ENCODE measurements around the gene PRKCZ.

The PRKCZ gene

DNA sequence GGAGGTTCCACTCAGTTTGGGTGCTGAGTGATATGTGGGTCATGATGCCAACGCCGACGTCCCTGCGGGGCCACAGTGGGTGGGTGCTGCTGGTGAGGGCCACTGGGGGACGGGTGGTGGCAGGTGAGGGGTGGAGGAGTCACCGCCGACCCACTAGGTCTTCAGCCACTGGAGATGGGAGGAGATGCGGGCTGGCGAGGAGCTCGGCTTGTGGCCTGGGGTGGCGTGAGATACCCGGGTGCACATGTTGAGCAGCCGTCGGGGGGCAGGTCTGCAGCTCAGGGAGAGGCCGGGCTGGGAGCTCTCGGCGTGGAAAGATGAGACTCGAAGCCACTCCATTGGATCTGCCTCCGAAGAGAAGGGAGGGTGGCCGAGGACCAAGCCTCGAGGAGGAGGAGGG, 103.8 kb downstream of the PRKCZ start:
- DNase-seq (ENCODE audit: low read depth in 4 of 4, low spot score in 1 of 4) = no peak

DNA sequence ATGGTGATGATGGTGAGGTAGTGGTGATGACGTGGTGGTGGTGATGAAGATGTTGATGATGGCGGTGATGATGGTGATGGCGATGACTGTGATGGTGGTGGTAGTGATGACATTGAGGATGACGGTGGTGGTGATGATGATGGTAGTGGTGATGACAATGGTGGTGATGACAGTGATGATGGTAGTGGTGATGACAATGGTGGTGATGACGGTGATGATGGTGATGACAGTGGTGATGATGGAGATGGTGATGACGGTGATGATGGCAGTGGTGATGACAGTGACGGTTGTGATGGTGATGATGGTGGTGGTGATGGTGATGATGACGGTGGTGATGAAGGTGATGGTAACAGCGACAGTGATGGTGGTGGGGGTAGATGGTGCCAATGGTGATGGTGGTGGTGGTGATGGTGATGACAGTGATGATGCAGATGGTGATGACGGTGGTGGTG, 105.0 kb downstream of the PRKCZ start:
- no peak for DNase-seq (ENCODE audit: low read depth in 4 of 4, low spot score in 1 of 4)

DNA sequence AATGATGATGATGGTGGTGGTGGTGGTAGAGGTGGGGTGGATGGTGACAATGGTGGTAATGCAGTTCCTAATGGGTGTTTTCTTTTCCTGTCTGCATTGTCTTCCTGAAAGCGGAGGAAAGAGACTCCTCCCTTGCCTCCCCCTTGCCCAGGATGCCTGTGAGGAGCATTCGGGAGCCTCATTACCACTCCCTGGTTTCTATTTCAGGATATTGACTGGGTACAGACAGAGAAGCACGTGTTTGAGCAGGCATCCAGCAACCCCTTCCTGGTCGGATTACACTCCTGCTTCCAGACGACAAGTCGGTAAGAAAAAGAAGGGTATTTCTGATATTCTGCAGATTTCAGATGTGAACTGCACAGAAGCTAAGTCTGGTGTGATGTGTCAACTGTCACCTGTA, 105.6 kb downstream of the PRKCZ start:
- no peak for DNase-seq (ENCODE audit: low read depth in 4 of 4, low spot score in 1 of 4)

DNA sequence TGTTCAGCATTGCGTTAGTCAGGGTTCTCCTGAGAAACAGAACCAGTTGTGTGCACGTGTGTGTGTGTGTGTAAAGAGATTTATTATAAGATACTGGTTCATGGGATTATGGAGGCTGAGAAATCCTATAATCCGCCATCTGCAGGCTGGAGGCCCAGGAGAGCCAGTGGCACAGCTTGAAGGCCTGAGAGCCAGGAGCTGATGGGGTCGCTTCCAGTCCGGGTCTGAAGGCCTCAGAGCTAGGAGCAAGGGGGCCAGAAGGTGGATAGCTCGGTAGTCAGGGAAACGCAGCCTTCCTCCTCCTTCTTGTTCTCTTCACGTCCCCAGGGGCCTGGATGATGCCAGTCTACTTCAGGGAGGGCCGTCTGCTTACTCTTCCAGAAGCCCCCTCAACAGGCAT, 106.7 kb downstream of the PRKCZ start:
- DNase-seq (ENCODE audit: low read depth in 4 of 4, low spot score in 1 of 4) = no peak

DNA sequence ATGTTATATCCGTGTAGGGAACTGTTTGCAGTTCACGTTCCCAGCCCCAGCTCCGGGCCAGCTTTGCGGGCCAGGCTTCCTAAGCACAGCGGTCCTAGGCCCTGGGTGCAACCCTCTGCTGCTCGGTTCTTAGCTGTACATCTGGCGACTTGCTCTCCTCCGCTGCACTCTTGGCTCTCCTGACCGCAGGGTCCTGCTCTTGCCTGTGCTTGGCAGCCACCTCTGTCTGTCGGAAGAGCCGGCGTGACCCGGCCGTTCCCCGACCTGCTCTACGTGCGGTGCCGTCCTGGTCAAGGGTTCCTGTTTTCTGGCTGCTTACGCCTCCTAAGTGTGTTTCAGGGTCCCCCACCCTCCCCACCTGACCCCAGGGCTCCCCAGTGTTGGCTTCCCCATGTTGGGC, 107.6 kb downstream of the PRKCZ start:
- DNase-seq (ENCODE audit: low read depth in 4 of 4, low spot score in 1 of 4) = no peak

DNA sequence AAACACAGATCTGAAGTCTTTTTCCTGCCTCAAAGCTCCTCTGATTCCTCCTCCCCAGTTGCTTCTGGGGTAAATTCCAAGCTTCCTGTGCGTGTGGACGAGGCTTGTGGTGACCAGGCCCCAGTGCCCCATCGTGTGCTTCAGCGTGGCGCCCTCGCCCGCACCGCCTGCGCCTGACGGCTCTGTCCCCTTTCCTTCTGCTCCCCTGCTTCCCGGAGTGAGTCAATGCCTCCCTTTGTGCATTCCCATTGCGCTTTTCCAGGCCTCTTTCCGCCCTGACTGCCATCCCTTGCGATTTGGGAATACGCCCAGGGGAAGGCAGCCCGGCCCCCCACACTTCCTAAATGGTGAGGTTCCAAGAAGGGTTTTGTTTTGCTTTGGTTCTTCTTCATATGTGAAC, 108.1 kb downstream of the PRKCZ start:
- DNase-seq (ENCODE audit: low read depth in 4 of 4, low spot score in 1 of 4) = no peak

DNA sequence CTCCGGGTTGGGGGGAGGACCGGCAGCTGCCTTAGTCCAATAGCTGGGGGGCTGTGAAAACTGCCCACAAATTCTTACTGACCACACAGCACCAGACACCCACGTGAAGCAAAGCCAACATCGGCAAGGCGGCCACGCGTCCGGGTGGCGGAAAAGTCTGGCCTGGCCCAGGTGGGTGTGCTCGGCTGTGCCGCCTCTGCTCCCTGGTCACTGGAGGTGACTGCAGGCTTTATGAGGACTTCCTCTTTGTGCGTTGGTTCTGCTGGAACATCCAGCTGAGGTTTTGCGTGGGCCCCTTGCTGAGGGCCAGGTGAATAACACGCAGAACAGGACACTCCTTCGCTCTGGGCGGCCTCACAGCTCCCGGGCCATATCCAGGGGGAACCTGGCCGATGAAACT, 108.9 kb downstream of the PRKCZ start:
- no peak for DNase-seq (ENCODE audit: low read depth in 4 of 4, low spot score in 1 of 4)

DNA sequence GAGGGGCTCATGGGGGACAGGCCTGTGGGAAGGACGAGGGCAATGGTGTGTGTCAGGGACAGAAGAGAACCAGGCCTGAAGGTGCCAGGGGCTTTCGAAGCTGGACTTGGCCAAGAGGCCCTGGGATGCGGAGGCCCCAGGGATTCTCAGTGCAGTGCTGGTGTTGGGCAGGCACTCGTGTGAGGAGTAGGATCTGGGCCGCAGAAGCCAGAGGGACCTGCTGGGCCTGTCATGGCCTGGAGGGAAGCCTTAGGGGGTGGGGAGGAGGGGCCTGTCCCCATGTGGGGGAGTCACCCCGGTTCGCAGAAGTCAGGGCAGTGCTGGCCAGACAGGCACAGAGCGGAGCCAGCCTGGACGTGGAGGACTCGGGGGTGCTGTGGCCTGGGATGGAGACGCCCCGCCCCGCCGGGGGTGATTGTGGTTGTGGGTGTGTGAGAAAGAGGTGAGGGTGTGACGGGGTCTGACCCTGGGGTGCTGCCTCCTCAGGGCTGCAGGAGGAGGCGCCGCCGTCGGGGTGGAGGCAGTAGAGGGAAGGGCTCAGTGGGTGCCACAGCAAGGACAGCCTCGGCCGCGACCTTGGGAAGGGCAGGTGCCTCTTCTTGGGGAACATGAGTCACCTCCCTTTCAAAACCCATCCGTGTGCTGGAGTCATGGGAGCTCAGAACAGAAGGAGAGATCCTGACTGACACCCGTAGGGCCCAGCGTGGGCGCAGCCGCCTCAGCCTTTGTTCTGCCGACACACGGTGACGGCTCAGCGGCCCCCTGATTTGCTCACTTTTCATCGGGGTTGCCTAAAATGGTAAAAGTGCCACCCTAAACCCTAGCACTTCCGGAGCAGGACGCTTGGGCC, 110.5 kb downstream of the PRKCZ start:
- no peak for DNase-seq (ENCODE audit: low read depth in 4 of 4, low spot score in 1 of 4)

DNA sequence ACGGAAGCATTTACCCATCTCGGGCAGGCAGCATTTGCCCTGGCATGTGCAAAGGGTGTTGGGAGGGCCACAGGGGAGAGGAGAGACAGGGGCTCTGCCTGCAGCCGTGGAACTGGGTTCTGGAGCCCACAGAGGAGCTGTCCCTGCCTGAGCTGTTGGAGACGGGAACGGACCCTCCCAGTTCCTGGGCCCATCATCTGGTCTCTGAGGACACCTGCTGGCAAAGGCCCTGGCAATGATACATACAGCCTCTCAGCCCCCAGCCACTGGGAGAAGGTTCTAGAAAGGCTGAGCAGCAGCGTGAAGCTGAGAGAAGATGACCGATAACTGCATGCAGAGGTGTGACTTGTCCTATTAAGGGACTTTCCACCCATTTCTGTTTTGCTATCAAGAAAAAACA, 113.0 kb downstream of the PRKCZ start:
- DNase-seq (ENCODE audit: low read depth in 4 of 4, low spot score in 1 of 4) = no peak

DNA sequence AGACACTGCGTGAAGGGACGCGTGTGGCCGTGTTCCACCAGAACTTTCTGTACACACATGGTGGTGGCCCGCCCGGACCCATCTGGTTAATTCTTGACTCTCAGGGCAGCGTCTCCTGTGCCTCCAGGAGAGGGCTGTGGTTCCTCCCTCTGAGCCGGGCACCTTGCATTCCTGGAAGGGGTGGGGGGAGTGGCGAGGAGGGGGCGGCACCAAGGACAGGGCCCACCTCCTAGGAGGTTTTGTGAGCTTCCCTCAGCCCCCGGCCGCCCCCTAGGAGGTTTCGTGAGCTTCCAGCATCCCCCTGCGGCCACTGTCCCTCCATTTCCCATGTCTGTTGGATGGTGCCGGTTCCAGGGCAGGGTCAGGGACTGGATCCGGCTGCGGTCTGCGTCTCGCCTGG, 115.4 kb downstream of the PRKCZ start:
- no peak for DNase-seq (ENCODE audit: low read depth in 4 of 4, low spot score in 1 of 4)

DNA sequence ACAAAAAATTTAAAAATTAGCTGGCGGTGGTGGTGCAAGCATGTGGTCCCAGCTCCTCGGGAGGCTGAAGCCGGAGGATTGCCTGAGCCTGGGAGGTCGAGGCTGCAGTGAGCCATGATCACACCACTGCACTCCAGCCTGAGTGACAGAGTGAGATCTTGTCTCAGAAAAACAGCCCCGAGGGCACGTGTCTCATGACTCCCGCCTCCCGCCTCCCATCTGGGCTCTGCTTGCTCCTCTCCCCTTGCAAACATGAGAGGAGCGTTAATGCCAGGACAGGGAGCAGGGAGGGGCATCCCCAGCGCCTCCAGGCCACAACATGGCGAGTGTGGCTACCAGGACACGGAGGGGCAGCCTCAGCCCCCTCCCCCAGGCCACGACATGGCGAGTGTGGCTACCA, 116.0 kb downstream of the PRKCZ start:
- no peak for DNase-seq (ENCODE audit: low read depth in 4 of 4, low spot score in 1 of 4)

DNA sequence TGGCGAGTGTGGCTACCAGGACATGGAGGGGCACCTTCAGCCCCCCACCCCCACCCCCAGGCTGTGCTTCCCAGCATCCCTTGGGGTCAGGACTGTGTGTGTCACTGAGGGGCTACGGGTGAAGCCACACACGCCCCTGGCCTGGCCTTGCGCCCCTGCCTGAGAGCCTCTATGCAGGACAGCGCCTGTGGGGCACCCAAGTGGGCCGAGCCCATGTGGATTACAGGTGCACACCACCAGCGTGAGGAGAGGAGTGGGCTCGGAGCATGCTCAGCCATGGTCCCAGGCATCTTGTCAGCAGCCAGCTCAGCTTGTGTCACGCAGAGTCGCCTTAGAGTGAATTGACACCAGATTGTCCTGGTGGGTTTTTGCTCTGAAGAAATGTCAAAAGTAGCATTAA, 116.5 kb downstream of the PRKCZ start:
- no peak for DNase-seq (ENCODE audit: low read depth in 4 of 4, low spot score in 1 of 4)

DNA sequence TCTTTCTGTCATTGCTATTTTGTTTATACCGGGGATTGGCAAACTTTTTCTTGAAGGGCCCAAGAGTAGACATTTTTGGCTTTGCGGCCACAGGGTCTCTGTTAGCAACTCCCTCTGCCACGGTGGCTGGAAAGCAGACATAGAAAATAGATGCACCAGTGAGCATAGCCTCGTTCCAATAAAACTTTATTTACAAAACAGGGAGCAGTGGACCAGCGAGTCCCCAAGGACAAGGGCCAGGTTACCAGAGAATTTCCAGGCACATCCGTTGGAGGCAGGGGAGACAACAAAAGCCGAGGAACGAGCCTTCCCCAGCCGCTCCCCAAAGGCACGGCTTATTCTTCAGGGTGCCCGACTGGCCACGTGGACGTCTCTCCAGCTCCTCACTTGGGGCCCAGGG, 117.9 kb downstream of the PRKCZ start:
- no peak for DNase-seq (ENCODE audit: low read depth in 4 of 4, low spot score in 1 of 4)

DNA sequence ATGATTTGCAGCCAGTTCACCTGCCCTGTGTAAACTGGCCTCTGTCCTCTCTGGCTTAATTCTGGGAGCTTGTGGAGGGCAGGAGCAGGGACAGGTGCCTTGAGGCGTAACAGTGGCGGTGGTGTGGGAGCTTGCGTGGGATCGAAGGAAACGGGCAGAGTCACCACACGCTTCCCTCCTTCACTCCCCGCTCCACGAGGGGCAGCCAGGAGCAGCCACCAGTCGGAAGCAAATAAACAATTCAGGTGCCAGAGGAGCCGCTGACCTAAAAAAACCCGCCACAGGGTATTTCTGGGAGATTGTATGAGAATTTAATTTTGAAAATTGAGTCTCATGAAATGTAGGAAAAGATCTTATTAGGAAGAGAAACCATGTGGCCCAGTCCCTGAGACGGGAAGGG, 118.3 kb downstream of the PRKCZ start:
- no peak for DNase-seq (ENCODE audit: low read depth in 4 of 4, low spot score in 1 of 4)

DNA sequence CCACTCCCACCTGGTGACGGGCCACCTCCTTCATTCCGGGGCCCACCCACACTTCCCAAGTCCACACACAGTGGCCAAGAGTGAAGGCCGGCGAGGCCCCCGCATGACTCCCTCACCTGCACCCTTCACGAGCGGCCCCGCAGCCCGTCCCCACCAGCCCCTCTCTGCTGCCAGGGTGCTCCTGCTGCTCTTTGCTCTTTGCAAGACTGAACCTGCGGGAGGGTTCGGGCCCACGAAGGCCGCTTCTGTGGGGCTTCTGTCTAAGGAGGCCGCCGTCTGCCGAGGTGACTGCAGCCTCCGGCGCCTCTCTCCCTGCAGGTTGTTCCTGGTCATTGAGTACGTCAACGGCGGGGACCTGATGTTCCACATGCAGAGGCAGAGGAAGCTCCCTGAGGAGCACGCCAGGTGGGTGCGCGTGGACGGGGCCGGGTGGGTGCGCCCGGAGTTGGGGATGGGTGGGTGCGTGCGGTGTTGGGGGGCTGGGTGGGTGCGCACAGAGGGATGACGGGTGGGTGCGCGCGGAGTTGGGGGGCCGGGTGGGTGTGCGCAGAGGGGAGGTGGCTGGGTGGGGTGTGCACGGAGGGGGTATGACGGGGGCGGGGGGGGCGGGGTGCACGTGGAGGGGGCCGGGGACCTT, 119.1 kb downstream of the PRKCZ start:
- no peak for DNase-seq (ENCODE audit: low read depth in 4 of 4, low spot score in 1 of 4)

DNA sequence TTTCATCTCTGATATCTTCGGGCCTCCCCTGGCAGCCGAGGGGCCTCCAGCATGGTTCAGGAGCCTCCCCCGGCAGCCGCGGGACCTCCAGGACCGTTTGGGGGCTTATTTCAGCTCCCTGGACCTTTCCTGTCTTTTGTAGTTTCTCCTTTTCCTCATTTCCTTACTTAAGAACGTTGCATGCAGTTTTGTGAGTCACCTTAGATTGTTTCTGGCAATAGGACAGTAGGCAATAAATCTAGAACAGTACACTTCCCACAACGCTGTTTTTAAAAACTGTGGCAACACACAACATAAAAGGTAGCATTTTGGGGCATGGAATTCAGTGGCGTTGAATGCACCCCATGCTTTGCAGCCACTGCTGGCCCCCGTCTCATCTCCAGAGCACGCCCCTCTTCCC, 120.0 kb downstream of the PRKCZ start:
- DNase-seq (ENCODE audit: low read depth in 4 of 4, low spot score in 1 of 4) = no peak

DNA sequence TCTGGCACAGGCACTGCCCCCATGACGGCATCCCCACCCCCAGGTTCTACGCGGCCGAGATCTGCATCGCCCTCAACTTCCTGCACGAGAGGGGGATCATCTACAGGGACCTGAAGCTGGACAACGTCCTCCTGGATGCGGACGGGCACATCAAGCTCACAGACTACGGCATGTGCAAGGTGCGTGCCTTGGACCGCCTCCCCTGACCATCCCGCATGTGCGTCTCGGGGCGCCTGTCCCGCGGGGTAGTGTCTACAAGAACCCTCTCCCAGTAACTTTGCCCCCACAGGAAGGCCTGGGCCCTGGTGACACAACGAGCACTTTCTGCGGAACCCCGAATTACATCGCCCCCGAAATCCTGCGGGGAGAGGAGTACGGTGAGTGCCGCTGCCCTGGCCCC, 121.8 kb downstream of the PRKCZ start:
- DNase-seq (ENCODE audit: low read depth in 4 of 4, low spot score in 1 of 4) = no peak

DNA sequence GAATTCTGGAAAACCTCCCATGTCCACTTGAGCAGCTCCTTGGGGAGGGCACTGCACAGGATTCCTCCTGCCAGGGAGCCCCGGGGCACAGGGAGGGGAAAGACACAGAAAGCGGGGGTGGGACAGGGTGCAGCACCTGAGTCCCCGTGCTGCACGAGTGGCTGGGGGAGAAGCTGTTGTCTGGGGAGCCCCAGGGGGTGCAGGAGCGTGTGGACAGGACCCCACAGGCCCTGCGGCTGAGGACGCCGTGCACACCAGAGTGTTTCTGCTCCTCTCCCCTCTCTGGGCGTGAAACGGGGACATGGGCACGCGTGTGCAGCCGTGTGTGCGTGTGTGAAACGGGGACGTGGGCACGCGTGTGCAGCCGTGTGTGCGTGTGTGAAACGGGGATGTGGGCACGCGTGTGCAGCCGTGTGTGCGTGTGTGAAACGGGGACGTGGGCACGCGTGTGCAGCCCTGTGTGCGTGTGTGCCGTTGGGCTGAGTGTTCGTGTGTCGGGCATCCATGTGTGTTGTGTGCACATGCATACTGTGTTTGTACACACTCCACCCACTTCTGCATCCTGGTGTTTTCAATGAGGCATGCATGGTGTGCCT, 122.4 kb downstream of the PRKCZ start:
- DNase-seq (ENCODE audit: low read depth in 4 of 4, low spot score in 1 of 4) = no peak

DNA sequence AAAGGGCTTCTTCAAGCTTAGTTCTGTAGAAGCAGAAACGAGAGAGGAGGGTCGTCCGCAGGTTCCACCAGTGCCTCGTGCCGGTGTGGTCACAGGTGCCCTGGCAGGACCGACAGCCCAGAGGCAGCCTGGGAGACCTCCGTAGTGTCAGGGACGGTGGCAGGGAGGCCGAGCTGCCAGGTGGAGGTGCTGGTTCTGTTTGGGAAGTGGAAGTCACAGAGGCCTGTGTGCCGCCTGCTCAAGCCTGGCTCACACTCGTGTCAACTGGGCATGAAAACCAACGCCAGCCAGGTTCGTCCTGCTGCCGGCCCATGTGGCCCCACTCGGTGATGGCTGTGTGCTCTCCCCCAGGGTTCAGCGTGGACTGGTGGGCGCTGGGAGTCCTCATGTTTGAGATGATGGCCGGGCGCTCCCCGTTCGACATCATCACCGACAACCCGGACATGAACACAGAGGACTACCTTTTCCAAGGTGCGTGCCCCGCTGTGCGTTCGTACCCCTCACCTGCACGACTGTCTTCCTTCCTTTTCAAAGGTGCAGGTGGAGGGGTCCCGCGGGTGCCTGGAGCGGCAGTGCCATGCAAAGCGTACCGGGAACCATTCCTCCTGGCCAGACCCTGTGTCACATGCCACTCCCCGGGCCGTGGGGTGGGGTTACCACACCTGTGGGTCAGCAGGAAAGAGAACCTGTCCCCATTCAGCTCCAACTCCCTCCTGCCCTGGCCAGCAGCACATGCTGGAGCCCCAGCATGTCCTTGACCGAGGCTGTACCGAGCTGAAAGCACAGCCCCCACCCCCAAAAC, 123.5 kb downstream of the PRKCZ start:
- no peak for DNase-seq (ENCODE audit: low read depth in 4 of 4, low spot score in 1 of 4)

DNA sequence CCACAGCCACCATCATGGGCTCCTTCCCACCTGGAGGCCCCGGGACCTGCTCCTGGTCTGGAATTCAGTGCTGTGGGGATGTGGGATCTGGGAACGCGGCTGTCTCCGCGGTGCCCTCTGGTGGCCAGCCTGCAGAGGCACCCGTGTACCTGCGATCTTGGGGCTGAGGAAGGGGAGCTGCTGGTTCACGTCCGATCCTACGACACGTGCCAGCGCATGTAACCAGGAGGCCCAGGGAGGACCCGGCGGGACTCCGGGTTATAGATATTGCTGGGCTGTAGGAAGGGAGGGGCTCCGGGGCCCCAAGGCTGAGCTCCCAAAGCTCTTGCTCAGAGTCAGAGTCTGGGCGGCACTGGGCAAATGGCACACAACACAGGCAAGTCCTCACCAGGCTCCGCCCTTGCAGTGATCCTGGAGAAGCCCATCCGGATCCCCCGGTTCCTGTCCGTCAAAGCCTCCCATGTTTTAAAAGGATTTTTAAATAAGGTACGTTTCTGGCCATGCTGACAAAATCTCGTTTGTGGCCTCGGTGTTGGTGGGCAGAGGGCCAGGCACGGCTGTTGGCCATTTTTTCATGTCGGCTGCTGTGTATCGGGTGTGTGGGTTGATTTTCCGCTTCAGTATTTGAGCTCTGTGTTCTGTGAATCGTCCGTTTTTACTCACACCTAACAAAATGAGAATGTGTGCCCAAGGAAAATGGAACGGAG, 124.3 kb downstream of the PRKCZ start:
- DNase-seq (ENCODE audit: low read depth in 4 of 4, low spot score in 1 of 4) = no peak

DNA sequence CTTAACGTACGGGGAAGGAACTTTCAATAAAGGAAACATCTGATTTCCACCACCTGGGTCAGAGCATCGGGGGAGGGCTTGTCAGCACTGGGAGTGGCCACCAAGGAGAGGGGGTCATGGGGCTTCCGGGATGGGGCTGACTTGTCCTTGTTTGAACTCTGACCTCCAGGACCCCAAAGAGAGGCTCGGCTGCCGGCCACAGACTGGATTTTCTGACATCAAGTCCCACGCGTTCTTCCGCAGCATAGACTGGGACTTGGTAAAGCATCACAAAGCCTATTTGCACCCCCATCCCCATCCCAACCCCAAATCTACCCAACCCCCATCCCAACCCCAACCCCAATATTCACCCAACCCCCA, 124.8 kb downstream of the PRKCZ start:
- no peak for DNase-seq (ENCODE audit: low read depth in 4 of 4, low spot score in 1 of 4)

Measured in stimulated activated CD4-positive, alpha-beta T cell treated with anti-CD3 and anti-CD28 coated beads, Interleukin-1b, Interleukin-23, amount 100 ng/mL, for 24 hours (primary cell).